ENCODE data around the gene NPEPL1.
"Not testable (repeated sequence)": the region's sequence is repeated elsewhere in the genome, so short reads cannot be mapped to it uniquely, and the experiment has no call there.

NPEPL1 gene

GRCh38 chr20:58749098-58749769, 56.6 kb downstream of the NPEPL1 start:
- H3K27me3 ChIP-seq (replicated peaks; ENCODE audit: control insufficient read depth, insufficient read depth, low read length): peaks cover 42% of the 10 kb centered on the region

GRCh38 chr20:58749979-58750378, 57.4 kb downstream of the NPEPL1 start:
- no peaks in the 10 kb centered on the region for H3K9me3 ChIP-seq (ENCODE audit: control insufficient read depth, low read length)
- H3K27me3 ChIP-seq (replicated peaks; ENCODE audit: control insufficient read depth, insufficient read depth, low read length): peaks cover 45% of the 10 kb centered on the region
- no peak overlapping the region for H3K4me3 ChIP-seq (ENCODE audit: low read length)
- DNase-seq (ENCODE audit: low read depth): no peak
- no peaks in the 10 kb centered on the region for H3K36me3 ChIP-seq (ENCODE audit: control insufficient read depth, insufficient read depth, low read length, severe bottlenecking)
- no peaks in the 10 kb centered on the region for H3K4me1 ChIP-seq (ENCODE audit: control insufficient read depth, insufficient read depth, low read length)
- H3K9ac ChIP-seq (ENCODE audit: low read length): no peak overlapping the region

More at GRCh38 chr20:58749098-58749769, 56.6 kb downstream of the NPEPL1 start:
- no peak for DNase-seq (ENCODE audit: low read depth)
- Histone ChIP-seq H3K4me3 (ENCODE audit: low read length) (no peak overlapping the region), H3K9ac (ENCODE audit: low read length) (no peak overlapping the region), H3K9me3 (ENCODE audit: control insufficient read depth, low read length) (no peaks in the 10 kb centered on the region), H3K36me3 (ENCODE audit: control insufficient read depth, insufficient read depth, low read length, severe bottlenecking) (no peaks in the 10 kb centered on the region), H3K4me1 (ENCODE audit: control insufficient read depth, insufficient read depth, low read length) (no peaks in the 10 kb centered on the region)

GRCh38 chr20:58750706-58751105, 58.1 kb downstream of the NPEPL1 start:
- DNase-seq (ENCODE audit: low read depth); H3K4me1 ChIP-seq (ENCODE audit: control insufficient read depth, insufficient read depth, low read length): not testable (repeated sequence)
- H3K27me3 ChIP-seq (replicated peaks; ENCODE audit: control insufficient read depth, insufficient read depth, low read length): peaks cover 49% of the 10 kb centered on the region

GRCh38 chr20:58751979-58752378, 59.4 kb downstream of the NPEPL1 start:
- no peaks in the 10 kb centered on the region for H3K4me1 ChIP-seq (ENCODE audit: control insufficient read depth, insufficient read depth, low read length)
- peaks cover 49% of the 10 kb centered on the region for H3K27me3 ChIP-seq (replicated peaks; ENCODE audit: control insufficient read depth, insufficient read depth, low read length)
- DNase-seq (ENCODE audit: low read depth): no peak

More at GRCh38 chr20:58750706-58751105, 58.1 kb downstream of the NPEPL1 start:
- not testable (repeated sequence) for H3K36me3 ChIP-seq (ENCODE audit: control insufficient read depth, insufficient read depth, low read length, severe bottlenecking); H3K4me3 ChIP-seq (ENCODE audit: low read length); H3K9me3 ChIP-seq (ENCODE audit: control insufficient read depth, low read length); H3K9ac ChIP-seq (ENCODE audit: low read length)

GRCh38 chr20:58752565-58752964, 60.0 kb downstream of the NPEPL1 start:
- H3K9ac ChIP-seq (ENCODE audit: low read length): no peak overlapping the region
- no peaks in the 10 kb centered on the region for H3K9me3 ChIP-seq (ENCODE audit: control insufficient read depth, low read length)
- H3K27me3 ChIP-seq (replicated peaks; ENCODE audit: control insufficient read depth, insufficient read depth, low read length): peaks cover 43% of the 10 kb centered on the region
- no peaks in the 10 kb centered on the region for H3K4me1 ChIP-seq (ENCODE audit: control insufficient read depth, insufficient read depth, low read length)
- no peak overlapping the region for H3K4me3 ChIP-seq (ENCODE audit: low read length)
- DNase-seq (ENCODE audit: low read depth): no peak
- no peaks in the 10 kb centered on the region for H3K36me3 ChIP-seq (ENCODE audit: control insufficient read depth, insufficient read depth, low read length, severe bottlenecking)

More at GRCh38 chr20:58751979-58752378, 59.4 kb downstream of the NPEPL1 start:
- Histone ChIP-seq H3K4me3 (ENCODE audit: low read length) (no peak overlapping the region), H3K9me3 (ENCODE audit: control insufficient read depth, low read length) (no peaks in the 10 kb centered on the region), H3K9ac (ENCODE audit: low read length) (no peak overlapping the region), H3K36me3 (ENCODE audit: control insufficient read depth, insufficient read depth, low read length, severe bottlenecking) (no peaks in the 10 kb centered on the region)

- DNase-seq (ENCODE audit: low read depth): no peak
- H3K9ac ChIP-seq (ENCODE audit: low read length): no peak overlapping the region
- no peaks in the 10 kb centered on the region for H3K36me3 ChIP-seq (ENCODE audit: control insufficient read depth, insufficient read depth, low read length, severe bottlenecking)
- peaks cover 37% of the 10 kb centered on the region for H3K27me3 ChIP-seq (replicated peaks; ENCODE audit: control insufficient read depth, insufficient read depth, low read length)
- H3K4me1 ChIP-seq (ENCODE audit: control insufficient read depth, insufficient read depth, low read length): no peaks in the 10 kb centered on the region
- no peaks in the 10 kb centered on the region for H3K9me3 ChIP-seq (ENCODE audit: control insufficient read depth, low read length)
- H3K4me3 ChIP-seq (ENCODE audit: low read length): no peak overlapping the region
Observed at GRCh38 chr20:58753267-58753921, 60.8 kb downstream of the NPEPL1 start.

- peaks cover 33% of the 10 kb centered on the region for H3K27me3 ChIP-seq (replicated peaks; ENCODE audit: control insufficient read depth, insufficient read depth, low read length)
Observed at GRCh38 chr20:58753922-58754551, 61.4 kb downstream of the NPEPL1 start.

GRCh38 chr20:58754584-58754983, 62.0 kb downstream of the NPEPL1 start:
- DNase-seq (ENCODE audit: low read depth): no peak
- H3K36me3 ChIP-seq (ENCODE audit: control insufficient read depth, insufficient read depth, low read length, severe bottlenecking): no peaks in the 10 kb centered on the region
- peaks cover 37% of the 10 kb centered on the region for H3K27me3 ChIP-seq (replicated peaks; ENCODE audit: control insufficient read depth, insufficient read depth, low read length)
- no peak overlapping the region for H3K4me3 ChIP-seq (ENCODE audit: low read length)
- no peak overlapping the region for H3K9ac ChIP-seq (ENCODE audit: low read length)
- H3K9me3 ChIP-seq (ENCODE audit: control insufficient read depth, low read length): no peaks in the 10 kb centered on the region
- no peaks in the 10 kb centered on the region for H3K4me1 ChIP-seq (ENCODE audit: control insufficient read depth, insufficient read depth, low read length)

More at GRCh38 chr20:58753922-58754551, 61.4 kb downstream of the NPEPL1 start:
- H3K36me3 ChIP-seq (ENCODE audit: control insufficient read depth, insufficient read depth, low read length, severe bottlenecking): no peaks in the 10 kb centered on the region
- no peak overlapping the region for H3K4me3 ChIP-seq (ENCODE audit: low read length)
- no peak for DNase-seq (ENCODE audit: low read depth)
- no peaks in the 10 kb centered on the region for H3K4me1 ChIP-seq (ENCODE audit: control insufficient read depth, insufficient read depth, low read length)
- H3K9ac ChIP-seq (ENCODE audit: low read length): no peak overlapping the region
- no peaks in the 10 kb centered on the region for H3K9me3 ChIP-seq (ENCODE audit: control insufficient read depth, low read length)

GRCh38 chr20:58755062-58755697, 62.6 kb downstream of the NPEPL1 start:
- Histone ChIP-seq H3K4me1 (ENCODE audit: control insufficient read depth, insufficient read depth, low read length) (no peaks in the 10 kb centered on the region), H3K36me3 (ENCODE audit: control insufficient read depth, insufficient read depth, low read length, severe bottlenecking) (no peaks in the 10 kb centered on the region), H3K9ac (ENCODE audit: low read length) (no peak overlapping the region), H3K27me3 (replicated peaks; ENCODE audit: control insufficient read depth, insufficient read depth, low read length) (peaks cover 38% of the 10 kb centered on the region), H3K9me3 (ENCODE audit: control insufficient read depth, low read length) (no peaks in the 10 kb centered on the region), H3K4me3 (ENCODE audit: low read length) (no peak overlapping the region)
- no peak for DNase-seq (ENCODE audit: low read depth)

- no peak overlapping the region for H3K4me3 ChIP-seq (ENCODE audit: low read length)
- no peaks in the 10 kb centered on the region for H3K4me1 ChIP-seq (ENCODE audit: control insufficient read depth, insufficient read depth, low read length)
- H3K36me3 ChIP-seq (ENCODE audit: control insufficient read depth, insufficient read depth, low read length, severe bottlenecking): no peaks in the 10 kb centered on the region
- H3K9ac ChIP-seq (ENCODE audit: low read length): no peak overlapping the region
- no peak for DNase-seq (ENCODE audit: low read depth)
- H3K27me3 ChIP-seq (replicated peaks; ENCODE audit: control insufficient read depth, insufficient read depth, low read length): peaks cover 40% of the 10 kb centered on the region
- peaks cover 3% of the 10 kb centered on the region for H3K9me3 ChIP-seq (ENCODE audit: control insufficient read depth, low read length)
Observed at GRCh38 chr20:58755766-58756449, 63.3 kb downstream of the NPEPL1 start.

- no peaks in the 10 kb centered on the region for H3K36me3 ChIP-seq (ENCODE audit: control insufficient read depth, insufficient read depth, low read length, severe bottlenecking)
- peaks cover 5% of the 10 kb centered on the region for H3K9me3 ChIP-seq (ENCODE audit: control insufficient read depth, low read length)
- H3K4me3 ChIP-seq (ENCODE audit: low read length): no peak overlapping the region
- H3K9ac ChIP-seq (ENCODE audit: low read length): no peak overlapping the region
- H3K27me3 ChIP-seq (replicated peaks; ENCODE audit: control insufficient read depth, insufficient read depth, low read length): peaks cover 39% of the 10 kb centered on the region
- no peak for DNase-seq (ENCODE audit: low read depth)
- H3K4me1 ChIP-seq (ENCODE audit: control insufficient read depth, insufficient read depth, low read length): no peaks in the 10 kb centered on the region
Observed at GRCh38 chr20:58756450-58756775, 63.8 kb downstream of the NPEPL1 start.

Measured in adipocyte (in vitro differentiated cells).